Loucy (cell line): Measurements from ENCODE around the gene TOR1AIP2.

ENCODE experiments used
- H2AFZ ChIP-seq: fragments of 200-600 bp; sonication (generic); 2 replicates; pipeline ENCODE4 v1.6.0; 2016; ENCODE audit warnings: antibody characterized with exemption, mild to moderate bottlenecking, low read length, moderate library complexity
- H3F3A ChIP-seq: fragments of 200-600 bp; 2 replicates; pipeline ENCODE4 v1.6.0; 2016; ENCODE audit warnings: antibody characterized with exemption, low read depth, mild to moderate bottlenecking
- H3K27me3 ChIP-seq: fragments of 200-600 bp; sonication (generic); 2 replicates; pipeline ENCODE4 v1.6.1; 2014; ENCODE audit warnings: low read length, mild to moderate bottlenecking; ENCODE audit not compliant: insufficient read depth, poor library complexity, severe bottlenecking
- H3K36me3 ChIP-seq: fragments of 200-600 bp; sonication (generic); 2 replicates; pipeline ENCODE4 v1.6.1; 2016; ENCODE audit warnings: low read length; ENCODE audit not compliant: insufficient read depth
- H3K4me1 ChIP-seq: fragments of 200-600 bp; sonication (generic); 2 replicates; pipeline ENCODE4 v1.5.1; 2014; ENCODE audit warnings: low read length, mild to moderate bottlenecking; ENCODE audit not compliant: insufficient read depth, poor library complexity, severe bottlenecking
- H3K4me2 ChIP-seq: fragments of 200-600 bp; sonication (generic); 2 replicates; pipeline ENCODE4 v1.6.0; 2014; ENCODE audit warnings: antibody characterized with exemption, low read length, low read depth, mild to moderate bottlenecking; ENCODE audit not compliant: poor library complexity, severe bottlenecking
- H3K4me3 ChIP-seq: fragments of 200-600 bp; sonication (generic); 2 replicates; pipeline ENCODE4 v1.5.1; 2014; ENCODE audit warnings: low read length, mild to moderate bottlenecking, mixed read lengths; ENCODE audit not compliant: poor library complexity, severe bottlenecking
- H3K79me2 ChIP-seq: fragments of 200-600 bp; sonication (generic); 2 replicates; pipeline ENCODE4 v1.6.1; 2014; ENCODE audit warnings: low read length; ENCODE audit not compliant: insufficient read depth
- H3K9ac ChIP-seq: fragments of 200-600 bp; sonication (generic); 2 replicates; pipeline ENCODE4 v1.6.0; 2014; ENCODE audit warnings: mild to moderate bottlenecking, low read depth, low read length, moderate library complexity; ENCODE audit not compliant: poor library complexity, severe bottlenecking
- H3K9me2 ChIP-seq: fragments of 200-600 bp; sonication (generic); replicated peaks from 2 replicates; pipeline ENCODE4 v1.6.1; 2016; ENCODE audit warnings: low read depth, low read length, mixed read lengths
- H3K9me3 ChIP-seq: fragments of 200-600 bp; sonication (generic); 2 replicates; pipeline ENCODE4 v1.6.1; 2014; ENCODE audit warnings: mild to moderate bottlenecking, antibody characterized with exemption, low read length, low read depth; ENCODE audit not compliant: insufficient read depth
- H4K20me1 ChIP-seq: fragments of 200-600 bp; sonication (generic); 2 replicates; pipeline ENCODE4 v1.6.0; 2014; ENCODE audit warnings: antibody characterized with exemption, low read length, mild to moderate bottlenecking; ENCODE audit not compliant: insufficient read depth, poor library complexity, severe bottlenecking
- EZH2phosphoT487 ChIP-seq: fragments of 200-600 bp; IDR thresholded peaks from 2 replicates; pipeline ENCODE4 v1.6.1; 2018; ENCODE audit warnings: antibody characterized with exemption, mild to moderate bottlenecking, moderate library complexity, borderline replicate concordance
- TF ChIP-seq, protein P1 (sequence below): fragments of 200-600 bp; sonication (generic); conservative IDR thresholded peaks from 2 replicates; pipeline ENCODE4 v1.5.1; 2014; ENCODE audit warnings: mild to moderate bottlenecking, antibody characterized with exemption, low read length

Gene TOR1AIP2

DNA sequence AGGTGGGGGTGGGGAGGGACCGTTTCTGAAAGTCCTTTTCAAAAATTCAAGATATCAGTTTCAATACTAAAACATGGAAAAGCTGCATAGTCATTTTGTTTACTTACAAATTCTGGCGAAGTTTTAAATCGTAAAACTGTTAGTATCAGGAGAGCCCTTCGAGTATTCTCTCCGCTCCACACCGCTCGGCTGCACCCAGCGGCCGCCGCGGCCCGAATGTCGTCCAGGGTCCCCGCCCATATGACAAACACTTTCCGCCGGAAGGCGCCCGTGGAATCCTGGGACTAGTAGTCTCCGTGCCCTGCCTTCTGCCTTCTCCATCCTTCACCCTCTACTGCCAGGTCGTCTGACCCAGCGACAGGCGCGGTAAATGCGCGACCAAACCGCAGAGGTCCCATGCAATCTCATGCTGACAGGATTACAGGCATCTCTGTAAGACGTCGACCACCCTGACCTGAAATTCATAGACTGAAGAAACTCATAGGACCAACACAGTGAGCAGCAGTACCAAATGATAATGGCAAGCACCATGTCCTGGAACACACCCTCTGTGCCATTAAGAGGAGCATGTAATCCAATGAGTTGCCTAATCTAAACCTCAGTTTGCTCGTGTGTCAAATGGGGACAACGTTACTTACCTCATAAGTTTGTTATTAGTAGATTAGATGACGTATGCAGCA is at the start of gene TOR1AIP2:
TOR1AIP2 (minus strand) TSS at position 218 of the 680 bp plus-strand sequence. CDS start 25,138 bp downstream, outside the sequence.
- peak within 1 kb of the TSS; percentile 91 for H3K9ac ChIP-seq
- H2AFZ ChIP-seq, result peak within 1 kb of the TSS; percentile 83
- peaks cover 63% of the 10 kb centered on the region for H3K4me1 ChIP-seq
- peaks cover 59% of the 10 kb centered on the region for H3K79me2 ChIP-seq
- peaks cover 40% of the 10 kb centered on the region for H4K20me1 ChIP-seq
- TF ChIP-seq EZH2phosphoT487, result no peak
- TF ChIP-seq, protein P1, sequence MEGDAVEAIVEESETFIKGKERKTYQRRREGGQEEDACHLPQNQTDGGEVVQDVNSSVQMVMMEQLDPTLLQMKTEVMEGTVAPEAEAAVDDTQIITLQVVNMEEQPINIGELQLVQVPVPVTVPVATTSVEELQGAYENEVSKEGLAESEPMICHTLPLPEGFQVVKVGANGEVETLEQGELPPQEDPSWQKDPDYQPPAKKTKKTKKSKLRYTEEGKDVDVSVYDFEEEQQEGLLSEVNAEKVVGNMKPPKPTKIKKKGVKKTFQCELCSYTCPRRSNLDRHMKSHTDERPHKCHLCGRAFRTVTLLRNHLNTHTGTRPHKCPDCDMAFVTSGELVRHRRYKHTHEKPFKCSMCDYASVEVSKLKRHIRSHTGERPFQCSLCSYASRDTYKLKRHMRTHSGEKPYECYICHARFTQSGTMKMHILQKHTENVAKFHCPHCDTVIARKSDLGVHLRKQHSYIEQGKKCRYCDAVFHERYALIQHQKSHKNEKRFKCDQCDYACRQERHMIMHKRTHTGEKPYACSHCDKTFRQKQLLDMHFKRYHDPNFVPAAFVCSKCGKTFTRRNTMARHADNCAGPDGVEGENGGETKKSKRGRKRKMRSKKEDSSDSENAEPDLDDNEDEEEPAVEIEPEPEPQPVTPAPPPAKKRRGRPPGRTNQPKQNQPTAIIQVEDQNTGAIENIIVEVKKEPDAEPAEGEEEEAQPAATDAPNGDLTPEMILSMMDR, result no peak
- no peaks in the 10 kb centered on the region for H3K36me3 ChIP-seq
- no peaks in the 10 kb centered on the region for H3K27me3 ChIP-seq
- H3K9me2 ChIP-seq, result no peaks in the 10 kb centered on the region
- peaks cover 1% of the 10 kb centered on the region; the same call in 1 of the 2 replicates for H3F3A ChIP-seq
- no peaks in the 10 kb centered on the region for H3K9me3 ChIP-seq
- peak within 1 kb of the TSS; percentile 69 for H3K4me2 ChIP-seq
- H3K4me3 ChIP-seq, result peak within 1 kb of the TSS; percentile 95

DNA sequence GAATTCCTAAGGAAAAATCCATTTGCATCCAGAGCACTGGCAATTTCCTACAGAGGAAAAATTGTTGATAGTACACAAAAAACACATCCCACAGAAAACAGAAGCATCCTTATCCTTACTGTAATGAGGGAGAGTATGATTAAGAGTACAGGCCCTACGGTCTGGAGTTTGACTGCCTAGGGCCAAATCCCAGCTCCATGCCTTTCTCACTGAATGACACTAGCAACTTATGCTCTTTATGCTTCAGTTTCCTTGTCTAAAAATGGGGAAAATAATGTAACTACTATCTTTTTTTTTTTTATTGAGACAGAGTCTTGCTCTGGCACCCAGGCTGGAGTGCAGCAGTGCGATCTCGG is 49.2 kb upstream of the TOR1AIP2 start:
- Histone ChIP-seq H3K4me3 (no peak overlapping the region), H3K4me1 (peaks cover 4% of the 10 kb centered on the region), H3K36me3 (peaks cover under 1% of the 10 kb centered on the region; the same call in 1 of the 2 replicates), H3K4me2 (no peak overlapping the region), H3K9me3 (no peaks in the 10 kb centered on the region), H3K9ac (no peak overlapping the region), H3K79me2 (no peaks in the 10 kb centered on the region), H3K9me2 (no peaks in the 10 kb centered on the region), H3K27me3 (no peaks in the 10 kb centered on the region), H4K20me1 (no peaks in the 10 kb centered on the region), H2AFZ (no peak overlapping the region), H3F3A (no peaks in the 10 kb centered on the region)
- TF ChIP-seq EZH2phosphoT487, result no peak
- TF ChIP-seq, protein P1, result no peak

- H3K36me3 ChIP-seq, result peaks cover 7% of the 10 kb centered on the region
- no peak overlapping the region for H3K4me3 ChIP-seq
- H3K27me3 ChIP-seq, result no peaks in the 10 kb centered on the region
- H3K79me2 ChIP-seq, result no peaks in the 10 kb centered on the region
- TF ChIP-seq, protein P1, result no peak
- no peak for TF ChIP-seq EZH2phosphoT487
- H3K9me2 ChIP-seq, result no peaks in the 10 kb centered on the region
- no peaks in the 10 kb centered on the region for H3K9me3 ChIP-seq
- H2AFZ ChIP-seq, result no peak overlapping the region
- no peak overlapping the region for H3K9ac ChIP-seq
- no peak overlapping the region for H3K4me2 ChIP-seq
- no peaks in the 10 kb centered on the region for H4K20me1 ChIP-seq
- H3K4me1 ChIP-seq, result peaks cover 4% of the 10 kb centered on the region
- no peaks in the 10 kb centered on the region for H3F3A ChIP-seq
Observed at GRCh38 chr1:179925922-179926849, 48.6 kb upstream of the TOR1AIP2 start.
